Lung (tissue), 12 donors: ENCODE measurements around the gene C11orf97. TPM values are rescaled to one million over a fixed set of nuclear protein-coding genes. Genes with fewer than 3 reads are reported as not detected.
"Not testable (repeated sequence)": the region's sequence is repeated elsewhere in the genome, so short reads cannot be mapped to it uniquely, and the experiment has no call there.

ENCODE experiments used
- ATAC-seq: fragments of 200-7000 bp; cut with Tn5 transposase; one replicate; pipeline ENCODE4 v1.9.1; 2020; ENCODE audit warnings: moderate number of reproducible peaks; ENCODE audit not compliant: insufficient read depth, low FRiP score
- DNase-seq, 3 donors: peaks; one replicate each; pipeline ENCODE4 v3.0.0-alpha.2; 2013 to 2017
- H3K27ac ChIP-seq, 2 donors: one replicate each; pipeline ENCODE4 v1.5.1; 2013; ENCODE audit warnings: mild to moderate bottlenecking in 2 of 2, moderate library complexity in 2 of 2, control low read depth in 1 of 2, inconsistent platforms in 1 of 2, low read depth in 1 of 2, low read length in 1 of 2
- H3K27me3 ChIP-seq, 3 donors: one replicate each; pipeline ENCODE4 v1.5.1; 2013; ENCODE audit warnings: low read length in 2 of 3; ENCODE audit not compliant: control insufficient read depth in 3 of 3, insufficient read depth in 3 of 3
- H3K36me3 ChIP-seq, 4 donors: one replicate each; pipeline ENCODE4 v1.5.1; 2013; ENCODE audit warnings: low read length in 4 of 4, mild to moderate bottlenecking in 1 of 4, moderate library complexity in 1 of 4; ENCODE audit not compliant: control insufficient read depth in 4 of 4, insufficient read depth in 4 of 4
- H3K4me1 ChIP-seq, 5 donors: one replicate each; pipeline ENCODE4 v1.5.1; 2013; ENCODE audit warnings: low read length in 5 of 5, mild to moderate bottlenecking in 2 of 5, moderate library complexity in 1 of 5; ENCODE audit not compliant: control insufficient read depth in 5 of 5, insufficient read depth in 5 of 5
- H3K4me3 ChIP-seq: one replicate; pipeline ENCODE4 v1.5.1; 2013; ENCODE audit warnings: mild to moderate bottlenecking, control low read depth, moderate library complexity
- H3K9ac ChIP-seq, 2 donors: one replicate each; pipeline ENCODE4 v1.5.1; 2013; ENCODE audit warnings: low read length in 2 of 2, control low read depth in 1 of 2; ENCODE audit not compliant: insufficient read depth in 1 of 2
- H3K9me3 ChIP-seq, 4 donors: one replicate each; pipeline ENCODE4 v1.5.1; 2013; ENCODE audit warnings: low read length in 3 of 4, mild to moderate bottlenecking in 1 of 4, moderate library complexity in 1 of 4; ENCODE audit not compliant: control insufficient read depth in 4 of 4, insufficient read depth in 3 of 4
- CTCF ChIP-seq: IDR thresholded peaks from 2 replicates; pipeline ENCODE4 v1.5.1; 2012; ENCODE audit warnings: mild to moderate bottlenecking; ENCODE audit errors: control extremely low read depth, extremely low read depth
- WGBS, 2 donors: extraction: QIAGEN DNeasy Blood & Tissue Kit; methylation state at CpG; one replicate each; pipeline ENCODE4 v1.1.7; 2013; 5-methylcytosine and 5-hydroxymethylcytosine counted together
- polyA plus RNA-seq, 2 donors: library from polyadenylated mRNA; stranded (reverse); fragments of 200-250 nt; gene quantifications; one replicate each; pipeline ENCODE4 v1.2.1, GENCODE V29; 2013
- total RNA-seq, 2 donors: library from RNA; depleted of rRNA in 1 of 2; stranded (reverse); fragments of >200 nt in 1 of 2; gene quantifications; one replicate each; pipeline ENCODE4 v1.2.1, GENCODE V29; 2014 to 2021
- donor health status: control.
- donor health status: control.
- donor health status: Bipolar disorder and iron deficiency.
- donor health status: healthy.
- donor health status: DM: yes; HTN: yes; CAD: no.

The C11orf97 gene
- total and polyA plus RNA-seq, 4 donors, result 4.1 to 14.7 (median 6.9) TPM

- TF ChIP-seq CTCF, result no peak
Measured at GRCh38 chr11:94553938-94554337, 41.7 kb downstream of the C11orf97 start.

GRCh38 chr11:94555752-94556329 lies 43.6 kb downstream of the C11orf97 start:
- H3K27ac ChIP-seq, H3K36me3 ChIP-seq, DNase-seq, H3K9me3 ChIP-seq, H3K9ac ChIP-seq, H3K4me3 ChIP-seq, H3K27me3 ChIP-seq, ATAC-seq, H3K4me1 ChIP-seq: not testable (repeated sequence)
- 84 to 91% methylated on average over 8 of the region's 8 CpGs for WGBS, 2 donors

More at GRCh38 chr11:94553938-94554337, 41.7 kb downstream of the C11orf97 start:
- Histone ChIP-seq H3K9me3 (no peaks in the 10 kb centered on the region), H3K27ac (no peak overlapping the region), H3K36me3 (peaks cover 0 to 4% (median 2%) of the 10 kb centered on the region in 4 donors), H3K9ac (no peak overlapping the region), H3K27me3 (no peaks in the 10 kb centered on the region), H3K4me1 (peaks cover 0 to 8% (median 0%) of the 10 kb centered on the region in 5 donors), H3K4me3 (no peak overlapping the region)
- no peak for DNase-seq
- WGBS, 2 donors, result 38 to 96% methylated on average over 1 of the region's 1 CpG
- no peak for ATAC-seq

- Histone ChIP-seq H3K4me3 (no peak overlapping the region), H3K9ac (no peak overlapping the region), H3K36me3 (no peaks in the 10 kb centered on the region), H3K27ac (no peak overlapping the region), H3K27me3 (no peaks in the 10 kb centered on the region), H3K4me1 (no peaks in the 10 kb centered on the region), H3K9me3 (no peaks in the 10 kb centered on the region)
- no peak for TF ChIP-seq CTCF
- DNase-seq, result no peak
- ATAC-seq, result no peak
Measured at GRCh38 chr11:94557421-94557820, 45.2 kb downstream of the C11orf97 start.

- Histone ChIP-seq H3K9me3 (no peaks in the 10 kb centered on the region), H3K4me1 (peaks cover 0 to 2% (median 0%) of the 10 kb centered on the region in 5 donors), H3K36me3 (no peaks in the 10 kb centered on the region), H3K27me3 (no peaks in the 10 kb centered on the region), H3K4me3 (no peak overlapping the region), H3K9ac (no peak overlapping the region), H3K27ac (no peak overlapping the region)
- WGBS, 2 donors, result 40 to 44% methylated on average over 1 of the region's 1 CpG
- no peak for ATAC-seq
- no peak for TF ChIP-seq CTCF
- no peak for DNase-seq
Measured at GRCh38 chr11:94557992-94558391, 45.7 kb downstream of the C11orf97 start.
